Ascending aorta (tissue), 2 donors: ENCODE measurements around the gene PTGES3. TPM values are rescaled to one million over a fixed set of nuclear protein-coding genes. Genes with fewer than 3 reads are reported as not detected.

ENCODE experiments used
- DNase-seq, 2 donors: peaks; one replicate each; pipeline ENCODE4 v3.0.0-alpha.2; 2019; ENCODE audit warnings: low spot score in 2 of 2
- H3K27ac ChIP-seq, 2 donors: fragments of 200-600 bp; sonication (generic); one replicate each; pipeline ENCODE4 v1.5.1; 2016 to 2017; ENCODE audit warnings: mild to moderate bottlenecking in 1 of 2
- H3K27me3 ChIP-seq: fragments of 200-600 bp; sonication (generic); one replicate; pipeline ENCODE4 v1.5.1; 2017
- H3K36me3 ChIP-seq, 2 donors: fragments of 200-600 bp; sonication (generic); one replicate each; pipeline ENCODE4 v1.5.1; 2016
- H3K4me1 ChIP-seq, 2 donors: fragments of 200-600 bp; sonication (generic); one replicate each; pipeline ENCODE4 v1.5.1; 2016 to 2017; ENCODE audit warnings: mild to moderate bottlenecking in 1 of 2
- H3K4me3 ChIP-seq, 2 donors: fragments of 200-600 bp; sonication (generic); one replicate each; pipeline ENCODE4 v1.5.1; 2016 to 2017; ENCODE audit warnings: mild to moderate bottlenecking in 1 of 2
- H3K9me3 ChIP-seq, 2 donors: fragments of 200-600 bp; sonication (generic); one replicate each; pipeline ENCODE4 v1.5.1; 2016
- intact Hi-C: fragments of 100-400 bp; cut with DNase I; formaldehyde crosslinking; loops from one replicate; pipeline ENCODE4 v1.15.1; 2023
- total RNA-seq: library from RNA; depleted of rRNA; stranded (reverse); fragments of >200 nt; gene quantifications from one replicate; pipeline ENCODE4 v1.1.0, GENCODE V29; 2016
- TF ChIP-seq, protein P1 (sequence below), 3 experiments: fragments of 200-600 bp in 2 of 3; fragments of 450-650 bp in 1 of 3; sonication (generic) in 2 of 3; IDR thresholded peaks; one replicate each; pipeline ENCODE4 v1.5.1; 2016 to 2019; ENCODE audit warnings: antibody characterized with exemption in 3 of 3, mild to moderate bottlenecking in 1 of 3, moderate library complexity in 1 of 3

Gene PTGES3
- total RNA-seq, 1 donor from 2014 or later: 62.2 TPM

DNA sequence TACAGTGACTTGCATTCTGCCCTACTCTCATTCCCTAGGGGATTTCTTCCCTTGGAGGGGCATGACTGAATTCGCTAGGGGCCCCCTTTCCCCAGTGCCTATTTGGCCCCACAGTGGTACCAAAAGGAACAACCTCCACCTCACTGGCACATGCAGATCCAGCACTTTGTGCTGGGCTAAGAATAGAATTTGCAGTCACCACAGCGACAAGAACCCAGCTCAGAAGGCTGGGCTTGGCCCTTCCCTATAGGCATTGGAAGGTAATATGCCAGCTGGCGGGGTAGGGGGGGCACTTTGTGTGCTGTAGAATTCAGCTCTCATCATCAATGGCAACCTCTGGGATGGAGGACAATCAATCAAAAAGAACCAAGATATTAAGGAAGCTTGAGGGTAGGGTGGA, 71.8 kb downstream of the PTGES3 start:
- no peak for DNase-seq
- Histone ChIP-seq H3K4me3 (no peak overlapping the region), H3K4me1 (no peaks in the 10 kb centered on the region), H3K9me3 (no peaks in the 10 kb centered on the region), H3K27me3 (no peaks in the 10 kb centered on the region), H3K36me3 (peaks cover 66 to 84% of the 10 kb centered on the region in 2 donors), H3K27ac (no peak overlapping the region)
- intact Hi-C loops: no loop called here
- TF ChIP-seq, protein P1, sequence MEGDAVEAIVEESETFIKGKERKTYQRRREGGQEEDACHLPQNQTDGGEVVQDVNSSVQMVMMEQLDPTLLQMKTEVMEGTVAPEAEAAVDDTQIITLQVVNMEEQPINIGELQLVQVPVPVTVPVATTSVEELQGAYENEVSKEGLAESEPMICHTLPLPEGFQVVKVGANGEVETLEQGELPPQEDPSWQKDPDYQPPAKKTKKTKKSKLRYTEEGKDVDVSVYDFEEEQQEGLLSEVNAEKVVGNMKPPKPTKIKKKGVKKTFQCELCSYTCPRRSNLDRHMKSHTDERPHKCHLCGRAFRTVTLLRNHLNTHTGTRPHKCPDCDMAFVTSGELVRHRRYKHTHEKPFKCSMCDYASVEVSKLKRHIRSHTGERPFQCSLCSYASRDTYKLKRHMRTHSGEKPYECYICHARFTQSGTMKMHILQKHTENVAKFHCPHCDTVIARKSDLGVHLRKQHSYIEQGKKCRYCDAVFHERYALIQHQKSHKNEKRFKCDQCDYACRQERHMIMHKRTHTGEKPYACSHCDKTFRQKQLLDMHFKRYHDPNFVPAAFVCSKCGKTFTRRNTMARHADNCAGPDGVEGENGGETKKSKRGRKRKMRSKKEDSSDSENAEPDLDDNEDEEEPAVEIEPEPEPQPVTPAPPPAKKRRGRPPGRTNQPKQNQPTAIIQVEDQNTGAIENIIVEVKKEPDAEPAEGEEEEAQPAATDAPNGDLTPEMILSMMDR (IDR thresholded peaks at IDR 0.05): no peak

DNA sequence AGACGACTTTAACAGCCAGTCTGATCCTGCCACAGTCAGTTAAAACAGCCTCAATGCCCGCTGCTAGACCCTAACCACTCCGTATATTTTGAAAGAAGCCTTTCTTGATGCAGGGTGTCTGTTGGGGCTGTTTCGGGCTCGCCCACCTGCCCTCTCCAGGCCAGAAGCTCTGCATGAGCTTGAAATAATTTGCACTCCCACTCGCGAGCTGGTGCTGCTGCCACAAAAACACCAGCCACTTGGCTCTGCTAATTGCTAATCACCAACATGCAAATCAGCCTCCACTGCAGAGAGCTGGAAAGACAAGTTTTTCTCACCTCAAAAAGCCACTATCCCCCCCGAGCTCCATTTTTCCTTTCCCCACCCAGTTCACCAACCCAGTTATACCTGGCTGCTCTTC, 73.5 kb downstream of the PTGES3 start:
- Histone ChIP-seq H3K4me3 (no peak overlapping the region), H3K36me3 (peaks cover 79 to 86% of the 10 kb centered on the region in 2 donors), H3K27ac (no peak overlapping the region), H3K27me3 (no peaks in the 10 kb centered on the region), H3K9me3 (no peaks in the 10 kb centered on the region), H3K4me1 (no peaks in the 10 kb centered on the region)
- DNase-seq: no peak
- intact Hi-C loops: no loop called here
- TF ChIP-seq, protein P1 (IDR thresholded peaks at IDR 0.05): no peak

Other genes with a start within 250 kb of the PTGES3 start
- 2.0 TPM for gene TIMELESS, start 238.9 kb downstream of the PTGES3 start, total RNA-seq
- gene MIP, start 233.6 kb downstream of the PTGES3 start, total RNA-seq: not detected
- gene SPRYD4, start 219.7 kb downstream of the PTGES3 start, total RNA-seq: 0.43 TPM
- gene GLS2, start 200.1 kb downstream of the PTGES3 start, total RNA-seq: not detected
- 21.3 TPM for gene RBMS2, start 166.5 kb downstream of the PTGES3 start, total RNA-seq
- 118 TPM for gene BAZ2A, start 58.0 kb downstream of the PTGES3 start, total RNA-seq
- gene ATP5F1B, start 42.3 kb downstream of the PTGES3 start, total RNA-seq: 197 TPM
- 490 TPM for gene NACA, start 37.0 kb upstream of the PTGES3 start, total RNA-seq
- 20.9 TPM for gene PRIM1, start 64.0 kb upstream of the PTGES3 start, total RNA-seq
- not detected for gene HSD17B6, start 75.0 kb upstream of the PTGES3 start, total RNA-seq
- not detected for gene SDR9C7, start 246.1 kb upstream of the PTGES3 start, total RNA-seq